GM21526 (cell line): ENCODE results near the gene ZNF620.
A peak's percentile ranks its signal among the peaks of the same experiment; 100 is the strongest.
"Not testable (repeated sequence)": the region's sequence is repeated elsewhere in the genome, so short reads cannot be mapped to it uniquely, and the experiment has no call there.

Experiments
- ATAC-seq: cut with Tn5 transposase; IDR thresholded peaks from one replicate; pipeline ENCODE4 v1.9.1; 2021; ENCODE audit warnings: moderate library complexity; ENCODE audit not compliant: unreplicated experiment, low FRiP score

Gene ZNF620

DNA sequence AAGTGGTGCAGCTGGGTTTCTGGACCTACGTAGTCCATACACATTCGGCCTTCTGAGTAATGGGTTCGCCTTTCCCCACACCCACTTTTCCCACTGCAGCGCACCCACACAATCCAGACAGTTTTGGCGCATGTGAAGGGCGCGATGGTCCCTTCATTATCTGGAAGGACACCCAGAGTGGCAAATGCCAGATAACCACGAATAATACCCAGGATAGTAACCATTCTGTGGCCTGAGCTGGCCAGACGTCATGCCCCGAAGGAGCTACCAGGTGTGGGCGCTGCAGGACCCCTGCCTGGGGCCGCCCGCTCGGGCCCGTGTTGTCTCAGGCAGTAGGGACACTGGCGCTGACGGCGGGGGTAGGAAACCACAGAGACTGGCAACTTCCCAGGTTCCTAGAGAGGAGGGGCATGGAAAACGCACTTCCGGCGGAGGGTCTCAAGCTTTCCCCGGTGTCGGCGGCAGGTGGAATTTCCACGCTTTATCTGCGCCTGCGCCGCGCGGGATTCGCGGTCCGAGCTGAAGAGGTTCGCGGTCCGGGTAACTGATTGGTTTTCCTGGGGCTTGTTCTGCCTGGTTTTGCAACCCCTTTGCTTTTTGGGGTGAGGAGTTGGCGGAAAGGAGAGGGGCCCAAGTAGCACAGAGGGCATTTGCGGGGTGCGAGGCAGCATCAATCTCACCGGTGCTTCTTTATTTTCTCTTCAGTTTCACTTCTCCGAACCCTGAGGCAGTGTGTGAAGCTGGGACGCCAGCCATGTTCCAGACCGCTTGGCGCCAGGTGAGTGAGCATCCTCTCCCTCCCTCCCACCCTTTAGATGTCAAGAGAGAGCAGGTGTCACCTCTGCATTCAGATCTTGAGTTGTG, at the start of gene ZNF620:
TSS of gene ZNF620 (plus strand) at position 441 of the 864 bp plus-strand sequence. CDS start at position 755, 314 bp downstream.
- peak; percentile 75 for ATAC-seq

DNA sequence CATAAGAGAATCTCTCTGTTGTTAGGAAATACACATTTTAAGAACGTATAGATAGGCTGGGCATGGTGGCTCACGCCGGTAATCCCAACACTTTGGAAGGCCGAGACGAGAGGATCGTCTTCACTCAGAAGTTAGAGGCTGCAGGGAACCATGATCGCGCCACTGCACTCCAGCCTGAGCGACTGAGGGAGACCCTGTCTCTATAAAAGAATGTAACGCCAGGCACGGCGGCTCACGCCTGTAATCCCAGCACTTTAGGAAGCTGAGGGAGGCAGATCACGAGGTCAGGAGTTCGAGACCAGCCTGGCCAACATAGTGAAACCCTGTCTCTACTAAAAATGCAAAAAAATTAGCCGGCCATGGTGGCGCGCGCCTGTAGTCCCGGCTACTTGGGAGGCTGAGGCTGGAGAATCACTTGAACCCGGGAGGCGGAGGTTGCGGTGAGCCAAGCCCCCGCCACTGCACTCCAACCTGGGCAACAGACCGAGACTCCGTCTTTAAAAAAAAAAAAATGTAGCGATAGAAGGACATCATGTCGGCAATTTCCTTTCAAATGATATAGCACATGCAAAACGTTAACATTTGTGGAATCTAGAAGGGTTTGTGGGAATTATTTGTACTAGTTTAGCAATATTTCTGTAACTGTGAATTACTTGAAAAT, 49.4 kb upstream of the ZNF620 start:
- no peak for ATAC-seq

DNA sequence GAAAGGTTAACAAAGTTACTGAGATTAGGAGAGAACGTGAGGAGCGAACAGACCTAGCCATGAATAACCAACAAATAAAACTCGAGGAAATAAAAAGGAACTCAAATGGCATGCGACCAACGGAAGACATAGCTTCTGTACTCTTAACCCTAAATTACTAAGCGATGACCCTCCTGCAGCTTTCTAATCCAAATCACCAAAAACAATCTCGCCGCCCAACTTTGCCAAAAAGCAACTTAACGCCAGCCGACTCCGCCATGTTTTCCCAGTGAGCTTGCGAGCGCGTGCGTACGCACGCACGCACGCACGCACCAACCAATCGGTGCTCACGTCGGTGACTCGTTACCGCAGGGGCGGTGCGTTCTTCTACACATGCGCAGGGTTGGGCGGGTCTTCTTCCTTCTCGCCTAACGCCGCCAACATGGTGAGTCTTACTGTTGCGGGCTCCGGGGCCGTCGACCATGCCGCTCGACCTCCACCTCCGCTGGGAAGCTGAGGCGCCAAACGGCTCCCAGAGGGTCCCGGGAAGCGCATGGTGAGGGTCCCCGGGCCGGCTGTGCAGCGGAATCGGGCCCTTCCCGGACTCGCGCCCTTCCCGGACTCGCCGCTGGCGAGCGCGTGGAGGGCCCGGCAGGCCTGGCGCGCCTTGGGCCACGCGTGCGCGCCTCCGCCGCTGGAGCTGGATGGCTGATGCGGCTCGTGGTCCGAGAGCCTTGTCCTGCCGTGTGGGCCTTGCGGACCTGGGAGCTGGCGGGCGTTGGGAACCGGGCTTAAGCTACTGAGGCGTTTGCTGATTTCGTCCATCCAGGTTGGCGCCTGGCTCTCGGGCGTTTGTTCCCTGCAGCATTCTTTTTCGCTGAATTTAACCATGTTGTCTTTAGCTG, 48.7 kb upstream of the ZNF620 start, which contains the start of gene RPL14:
TSS of gene RPL14 (plus strand) at position 400 of the 884 bp plus-strand sequence. CDS start at position 533, 133 bp downstream.
- peak; percentile 67 for ATAC-seq

- no peak for ATAC-seq
Measured at GRCh38 chr3:40458473-40458872, 47.4 kb upstream of the ZNF620 start.

- ATAC-seq = not testable (repeated sequence)
Measured at GRCh38 chr3:40460481-40460880, 45.4 kb upstream of the ZNF620 start.

DNA sequence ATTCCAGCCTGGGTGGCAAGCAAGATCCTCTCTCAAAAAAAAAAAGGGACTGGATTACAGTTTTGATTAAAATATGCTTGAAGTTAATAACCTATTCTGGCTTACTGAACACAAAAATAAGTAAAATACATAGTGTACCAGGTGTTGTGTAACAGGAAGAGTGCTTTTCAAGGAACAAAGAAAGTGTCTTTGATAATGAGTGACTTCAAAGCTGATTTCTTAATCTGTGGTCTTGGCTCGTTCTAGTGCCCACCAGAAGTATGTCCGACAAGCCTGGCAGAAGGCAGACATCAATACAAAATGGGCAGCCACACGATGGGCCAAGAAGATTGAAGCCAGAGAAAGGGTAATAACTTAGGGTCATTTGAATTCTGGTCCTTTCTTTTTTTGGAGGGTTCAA, 44.7 kb upstream of the ZNF620 start:
- no peak for ATAC-seq

DNA sequence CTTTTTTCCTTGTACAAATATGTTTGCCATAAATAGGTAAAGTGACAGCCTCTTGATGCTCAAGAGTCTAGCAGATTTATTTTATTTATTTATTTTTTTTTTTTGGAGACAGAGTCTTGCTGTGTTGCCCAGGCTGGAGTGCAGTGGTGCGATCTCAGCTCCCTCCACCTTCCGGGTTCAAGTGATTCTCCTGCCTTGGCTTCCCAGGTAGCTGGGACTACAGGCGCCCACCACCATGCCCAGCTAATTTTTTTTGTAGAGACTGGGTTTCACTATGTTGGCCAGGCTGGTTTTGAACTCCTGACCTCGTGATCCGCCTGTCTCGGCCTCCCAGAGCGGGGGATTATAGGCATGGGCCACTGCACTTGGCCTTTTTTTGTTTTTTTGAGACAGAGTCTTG, 43.0 kb upstream of the ZNF620 start:
- ATAC-seq = not testable (repeated sequence)

DNA sequence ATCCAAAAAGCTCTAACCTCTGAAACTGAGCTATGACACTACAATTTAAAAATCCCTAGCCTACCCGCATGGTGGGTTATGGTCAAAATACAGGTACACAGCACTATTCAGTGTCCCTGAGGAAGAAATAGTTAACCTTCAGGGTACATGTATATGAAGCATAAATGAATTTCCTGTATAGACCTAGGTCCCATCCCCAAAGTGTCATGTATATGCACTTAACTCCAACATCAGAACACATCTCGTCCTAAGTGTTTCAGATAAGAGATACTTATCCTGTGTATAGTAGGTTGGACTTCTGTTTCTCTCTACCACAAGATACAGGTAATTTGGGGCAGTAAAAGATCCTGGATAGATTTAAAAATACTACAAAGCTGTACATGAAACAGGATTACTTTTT, 42.3 kb upstream of the ZNF620 start:
- ATAC-seq = no peak

DNA sequence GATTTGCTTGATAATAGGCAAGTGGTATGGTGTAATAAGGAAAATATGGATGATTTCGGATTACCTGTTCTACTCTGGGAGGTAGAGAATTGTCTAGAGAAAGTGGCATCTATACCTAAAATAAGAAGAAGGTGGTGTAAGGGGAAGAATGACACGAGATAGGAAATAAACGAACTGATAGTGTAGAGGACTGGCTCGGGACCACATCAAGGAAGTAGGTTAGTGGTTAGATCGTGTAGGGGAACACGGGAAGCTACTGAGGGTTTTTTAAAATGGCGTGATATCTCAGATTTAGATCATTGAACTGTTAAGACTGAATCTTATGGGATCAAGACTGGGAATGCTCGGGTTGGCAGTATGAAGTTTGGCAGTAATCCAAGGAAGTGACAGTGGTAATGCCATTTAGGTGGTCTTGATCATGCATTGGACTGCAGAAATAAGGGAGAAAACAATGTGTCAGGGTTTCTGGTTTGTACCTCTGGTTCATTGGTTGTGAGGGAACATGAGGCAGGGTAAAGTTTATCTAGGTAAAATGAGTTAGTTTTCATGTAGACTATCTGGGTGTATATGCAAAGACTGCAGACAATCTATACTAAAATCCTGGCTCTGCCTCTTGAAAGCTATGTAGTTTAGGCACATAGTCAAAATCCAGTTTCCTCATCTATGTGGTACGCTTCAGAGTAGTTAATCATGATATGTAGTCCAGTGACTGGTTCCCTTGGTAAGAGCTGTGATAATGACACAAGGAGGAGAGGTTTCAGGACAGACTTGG, 41.3 kb upstream of the ZNF620 start:
- ATAC-seq = no peak

- no peak for ATAC-seq
Measured at GRCh38 chr3:40465111-40465407, 40.8 kb upstream of the ZNF620 start.

- no peak for ATAC-seq
Measured at GRCh38 chr3:40465456-40465855, 40.4 kb upstream of the ZNF620 start.

DNA sequence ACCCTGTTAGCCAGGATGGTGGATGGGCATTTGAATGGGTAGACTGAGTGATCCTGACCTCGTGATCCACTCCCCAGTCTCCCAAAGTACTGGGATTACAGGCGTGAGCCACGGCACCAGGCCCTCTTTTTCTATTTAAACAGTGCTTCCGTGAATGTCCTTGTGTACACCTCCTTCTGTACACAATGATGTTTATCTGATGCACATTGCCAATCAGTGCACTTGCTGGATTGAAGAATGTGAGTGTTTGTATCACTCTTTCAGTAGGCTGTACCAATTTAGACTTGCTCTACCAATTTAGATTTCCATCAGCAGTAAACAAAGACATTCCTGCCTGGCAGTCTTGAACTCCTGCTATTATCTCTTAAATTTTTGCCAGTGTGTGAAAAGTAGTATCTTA, 37.8 kb upstream of the ZNF620 start:
- ATAC-seq = no peak

DNA sequence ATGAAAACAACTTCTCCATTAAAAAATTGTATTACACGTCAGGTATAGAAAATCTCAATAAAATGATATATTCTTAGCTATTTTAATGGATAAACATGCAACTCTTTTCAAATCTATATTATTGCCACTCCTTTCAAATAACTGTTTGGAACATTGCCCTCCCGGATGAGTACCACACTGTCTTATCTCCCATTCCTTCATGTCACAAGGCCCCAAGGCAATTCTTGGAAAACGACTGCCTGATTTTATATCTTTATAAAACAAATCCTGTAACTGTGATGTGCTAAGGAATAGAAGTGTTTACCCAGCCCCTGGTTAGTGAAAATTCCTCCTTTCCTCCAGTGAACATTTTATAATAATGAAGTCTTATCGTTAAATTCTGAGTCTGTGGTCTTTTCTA, 35.1 kb upstream of the ZNF620 start:
- ATAC-seq = no peak

DNA sequence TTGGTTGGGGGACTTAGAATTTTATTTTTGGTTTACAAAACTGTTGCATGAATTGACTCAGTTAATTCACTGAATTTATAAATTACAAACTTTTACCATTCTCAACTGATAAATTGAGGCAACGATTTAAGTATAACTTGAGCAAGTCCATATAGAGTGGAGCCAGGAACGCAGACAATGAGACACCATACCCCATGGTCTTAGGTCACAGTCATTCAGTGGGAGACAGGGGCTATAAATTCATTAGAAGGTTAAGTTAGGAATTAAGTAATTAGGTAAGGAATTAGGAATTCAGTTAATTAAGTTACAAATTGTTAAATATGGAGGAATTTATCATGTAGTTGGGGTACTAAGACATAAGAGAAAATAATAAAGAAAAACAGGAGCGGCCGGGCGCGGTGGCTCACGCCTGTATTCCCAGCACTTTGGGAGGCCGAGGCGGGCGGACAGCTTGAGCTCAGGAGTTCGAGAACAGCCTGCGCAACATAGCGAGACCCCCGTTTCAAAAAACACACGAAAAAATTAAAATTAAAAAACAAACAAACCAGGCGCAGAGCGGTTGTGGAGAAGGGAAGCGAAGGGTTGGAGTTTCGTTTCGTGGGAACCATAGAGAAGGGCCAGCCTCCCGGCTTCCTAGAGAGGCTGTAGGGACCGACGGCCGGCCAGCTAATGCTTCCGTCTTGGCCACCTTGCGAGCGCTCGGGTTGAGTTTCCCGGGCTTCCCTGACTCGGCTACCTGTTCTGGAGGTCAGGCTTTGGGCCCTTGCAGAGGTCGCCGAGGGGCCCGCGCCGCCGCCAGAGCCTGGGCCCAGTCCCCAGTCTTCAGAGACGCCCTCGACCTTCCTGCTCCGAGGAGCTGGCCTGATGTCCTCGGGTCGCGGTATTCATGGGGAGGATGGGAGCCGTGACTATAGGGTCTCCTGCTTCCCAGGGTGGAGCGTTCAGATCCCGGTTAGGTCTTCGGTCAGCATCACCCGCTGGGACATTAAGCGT, 29.1 kb upstream of the ZNF620 start, which contains the start of gene ZNF619:
TSS of gene ZNF619 (plus strand) at position 645 of the 993 bp plus-strand sequence. CDS start 858 bp downstream, outside the sequence.
- ATAC-seq = peak; percentile 76

- no peak for ATAC-seq
Measured at GRCh38 chr3:40477666-40478065, 28.2 kb upstream of the ZNF620 start.

- no peak for ATAC-seq
Measured at GRCh38 chr3:40487172-40487571, 18.7 kb upstream of the ZNF620 start.

GRCh38 chr3:40490916-40491315, 14.9 kb upstream of the ZNF620 start:
- no peak for ATAC-seq

GRCh38 chr3:40494698-40495097, 11.1 kb upstream of the ZNF620 start:
- ATAC-seq = no peak

DNA sequence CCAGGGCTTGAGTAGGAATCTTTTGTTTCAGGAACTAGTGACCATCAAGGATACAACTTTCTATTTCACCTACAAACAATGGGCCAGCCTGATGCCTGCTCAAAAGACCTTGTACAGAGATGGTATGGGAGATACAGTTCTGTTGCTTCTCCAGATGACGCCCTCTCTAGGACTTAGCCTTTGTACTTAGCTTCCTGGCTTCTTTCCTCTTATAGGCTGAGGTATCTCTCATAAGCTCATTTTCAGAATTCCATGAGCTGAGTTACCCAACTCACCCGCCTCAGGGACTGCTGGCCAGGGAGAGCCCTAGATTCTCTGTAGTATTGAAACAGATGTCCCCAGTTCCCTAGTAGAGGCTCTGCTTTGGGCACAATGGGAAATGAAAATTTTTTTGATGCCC, 8.6 kb upstream of the ZNF620 start:
- ATAC-seq = no peak
